Osteocyte (in vitro differentiated cells): ENCODE data around the gene GSTM1. TPM values are rescaled to one million over a fixed set of nuclear protein-coding genes. Genes with fewer than 3 reads are reported as not detected.

Source experiments
- DNase-seq: peaks from one replicate; pipeline ENCODE4 v3.0.0; 2021; ENCODE audit warnings: mixed read lengths; ENCODE audit not compliant: unreplicated experiment; ENCODE audit errors: extremely low spot score
- H3K27ac Mint-ChIP-seq: one replicate; pipeline ENCODE4 v1.8.0; 2021; ENCODE audit warnings: mild to moderate bottlenecking, mixed read lengths; ENCODE audit not compliant: unreplicated experiment
- H3K27me3 Mint-ChIP-seq: one replicate; pipeline ENCODE4 v1.8.0; 2021; ENCODE audit warnings: mixed read lengths; ENCODE audit not compliant: unreplicated experiment
- H3K36me3 Mint-ChIP-seq: one replicate; pipeline ENCODE4 v1.8.0; 2021; ENCODE audit warnings: mixed read lengths; ENCODE audit not compliant: unreplicated experiment
- H3K4me1 Mint-ChIP-seq: one replicate; pipeline ENCODE4 v1.8.0; 2021; ENCODE audit warnings: mixed read lengths; ENCODE audit not compliant: unreplicated experiment
- H3K4me3 Mint-ChIP-seq: one replicate; pipeline ENCODE4 v1.8.0; 2021; ENCODE audit warnings: mild to moderate bottlenecking, moderate library complexity, mixed read lengths; ENCODE audit not compliant: unreplicated experiment
- H3K9me3 Mint-ChIP-seq: one replicate; pipeline ENCODE4 v1.8.0; 2021; ENCODE audit warnings: mixed read lengths; ENCODE audit not compliant: unreplicated experiment
- CTCF ChIP-seq: fragments of 200-600 bp; sonication (generic); IDR thresholded peaks from 2 replicates; pipeline ENCODE4 v1.5.0; 2021; ENCODE audit warnings: antibody characterized with exemption, mild to moderate bottlenecking, moderate library complexity
- total RNA-seq: library from RNA; stranded (reverse); gene quantifications from 2 replicates; pipeline ENCODE4 v1.2.1, GENCODE V29; 2021

Gene GSTM1
- total RNA-seq, 1 donor from 2014 or later, result 7.8 TPM

- H3K36me3 Mint-ChIP-seq, result no peaks in the 10 kb centered on the region
- peaks cover 4% of the 10 kb centered on the region for H3K9me3 Mint-ChIP-seq
- DNase-seq, result no peak
- H3K27ac Mint-ChIP-seq, result no peak overlapping the region
- no peak overlapping the region for H3K4me3 Mint-ChIP-seq
- peaks cover 2% of the 10 kb centered on the region for H3K27me3 Mint-ChIP-seq
- peaks cover 7% of the 10 kb centered on the region for H3K4me1 Mint-ChIP-seq
- TF ChIP-seq CTCF, result no peak
Measured at GRCh38 chr1:109717729-109718128, 30.1 kb downstream of the GSTM1 start.

GRCh38 chr1:109718495-109718894 lies 30.9 kb downstream of the GSTM1 start:
- Mint-ChIP-seq H3K27ac (no peak overlapping the region), H3K27me3 (no peaks in the 10 kb centered on the region), H3K36me3 (no peaks in the 10 kb centered on the region), H3K4me1 (peaks cover 7% of the 10 kb centered on the region), H3K4me3 (no peak overlapping the region), H3K9me3 (peaks cover 4% of the 10 kb centered on the region)
- no peak for DNase-seq
- no peak for TF ChIP-seq CTCF

- TF ChIP-seq CTCF, result no peak
- no peak overlapping the region for H3K4me3 Mint-ChIP-seq
Measured at GRCh38 chr1:109719337-109719837, 31.8 kb downstream of the GSTM1 start.

DNA sequence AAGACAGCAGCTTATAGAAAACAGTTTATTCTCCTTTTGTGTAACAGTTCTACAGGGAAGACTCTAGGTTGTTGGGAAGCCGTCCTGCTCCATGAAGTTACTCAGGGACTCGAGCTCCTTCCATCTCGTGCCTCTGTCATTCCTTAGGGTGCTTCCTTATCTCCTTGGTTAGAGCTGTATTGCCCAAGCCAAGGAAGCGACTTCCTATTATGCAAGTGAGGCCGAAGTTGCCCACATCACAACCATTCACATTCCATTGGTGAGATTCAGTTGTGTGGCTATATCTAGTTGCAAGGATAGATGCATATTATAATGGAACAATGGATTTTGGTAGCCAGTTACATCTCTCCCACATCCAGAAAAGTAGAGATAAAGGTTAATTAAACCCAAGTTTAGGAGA lies 33.4 kb downstream of the GSTM1 start:
- DNase-seq, result no peak
- Mint-ChIP-seq H3K4me3 (no peak overlapping the region), H3K27me3 (no peaks in the 10 kb centered on the region), H3K4me1 (peaks cover 11% of the 10 kb centered on the region), H3K27ac (no peak overlapping the region), H3K9me3 (peaks cover 4% of the 10 kb centered on the region), H3K36me3 (no peaks in the 10 kb centered on the region)
- no peak for TF ChIP-seq CTCF

More at GRCh38 chr1:109719337-109719837, 31.8 kb downstream of the GSTM1 start:
- Mint-ChIP-seq H3K27ac (peak overlapping the region; percentile 48), H3K4me1 (peaks cover 7% of the 10 kb centered on the region), H3K27me3 (no peaks in the 10 kb centered on the region), H3K9me3 (peaks cover 4% of the 10 kb centered on the region), H3K36me3 (no peaks in the 10 kb centered on the region)
- DNase-seq, result no peak

DNA sequence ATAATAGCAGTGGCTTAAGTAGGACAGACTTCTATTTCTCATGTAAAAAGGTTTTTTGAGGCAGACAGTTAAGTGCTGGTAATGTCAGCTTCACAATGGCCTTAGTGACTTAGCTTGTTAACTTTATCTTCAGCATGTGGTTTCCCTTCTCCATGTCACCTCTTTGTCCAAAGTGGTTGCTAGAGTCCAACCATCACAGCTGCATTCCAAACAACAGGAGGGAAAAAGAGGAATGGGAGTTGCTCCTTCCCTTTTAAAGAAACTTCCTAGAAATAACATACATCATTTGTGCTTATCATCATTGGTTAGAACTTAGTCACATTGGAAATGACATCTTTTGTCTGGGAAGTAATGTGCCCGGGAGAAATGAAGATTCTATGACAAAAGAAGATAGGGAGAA lies 34.4 kb downstream of the GSTM1 start:
- H3K27me3 Mint-ChIP-seq, result no peaks in the 10 kb centered on the region
- H3K9me3 Mint-ChIP-seq, result peaks cover 4% of the 10 kb centered on the region
- no peak overlapping the region for H3K4me3 Mint-ChIP-seq
- DNase-seq, result no peak
- no peak overlapping the region for H3K27ac Mint-ChIP-seq
- no peaks in the 10 kb centered on the region for H3K36me3 Mint-ChIP-seq
- TF ChIP-seq CTCF, result no peak
- H3K4me1 Mint-ChIP-seq, result peaks cover 14% of the 10 kb centered on the region
